K562 (cell line): Measurements from ENCODE around the gene CREB5.

Experiments used
- CREB1 ChIP-seq, 2 experiments: sonication (generic) in 1 of 2; formaldehyde crosslinking in 1 of 2; IDR thresholded peaks; 2 replicates each; pipeline versions ENCODE4 v1.6.1 to v1.8.0; 2012 to 2022; ENCODE audit warnings: inconsistent platforms in 1 of 2, mild to moderate bottlenecking in 1 of 2, missing genetic modification reagents in 1 of 2, moderate library complexity in 1 of 2
- CTCF ChIP-seq, 3 experiments: IDR thresholded peaks in 2 of 3; conservative IDR thresholded peaks in 1 of 3; 2 replicates each; pipeline ENCODE4 v1.5.1; 2011 to 2012; ENCODE audit warnings: low read length in 3 of 3, mild to moderate bottlenecking in 3 of 3, control low read depth in 2 of 3, improper control_type of control experiment in 1 of 3, inconsistent platforms in 1 of 3, low read depth in 1 of 3, mixed read lengths in 1 of 3, moderate library complexity in 1 of 3; ENCODE audit not compliant: insufficient read depth in 2 of 3
- DACH1 ChIP-seq: fragments of 450-650 bp; IDR thresholded peaks from 2 replicates; pipeline ENCODE4 v1.6.1; 2018; ENCODE audit not compliant: partially characterized antibody
- ETS1 ChIP-seq: conservative IDR thresholded peaks from 2 replicates; pipeline ENCODE4 v1.6.1; 2011; ENCODE audit warnings: low read depth, mild to moderate bottlenecking, low read length; ENCODE audit not compliant: control insufficient read depth
- HCFC1 ChIP-seq: IDR thresholded peaks from 2 replicates; pipeline ENCODE4 v1.6.1; 2012; ENCODE audit warnings: low read depth, low read length, improper control_type of control experiment
- IRF1 ChIP-seq: sonication (generic); formaldehyde crosslinking; IDR thresholded peaks from 2 replicates; pipeline ENCODE4 v1.8.0; 2022; ENCODE audit warnings: missing genetic modification reagents, mild to moderate bottlenecking, borderline replicate concordance
- MNT ChIP-seq, 2 experiments: fragments of 450-650 bp; conservative IDR thresholded peaks; 2 replicates each; pipeline ENCODE4 v1.6.1; 2017; ENCODE audit warnings: mild to moderate bottlenecking in 2 of 2, moderate library complexity in 2 of 2
- NBN ChIP-seq: fragments of 450-650 bp; IDR thresholded peaks from 2 replicates; pipeline ENCODE4 v1.6.1; 2016; ENCODE audit warnings: low read depth, mild to moderate bottlenecking
- POLR2A ChIP-seq: fragments of 450-650 bp; conservative IDR thresholded peaks from 2 replicates; pipeline ENCODE4 v1.6.1; 2016
- POLR2AphosphoS5 ChIP-seq: IDR thresholded peaks from 2 replicates; pipeline ENCODE4 v1.6.1; 2011; ENCODE audit warnings: mild to moderate bottlenecking, low read depth, low read length, moderate library complexity; ENCODE audit not compliant: control insufficient read depth, insufficient read depth
- ZBTB8A ChIP-seq: fragments of 450-650 bp; IDR thresholded peaks from 2 replicates; pipeline ENCODE4 v1.6.1; 2018; ENCODE audit warnings: mild to moderate bottlenecking, moderate library complexity; ENCODE audit not compliant: partially characterized antibody
- ZHX1 ChIP-seq: fragments of 150-350 bp; conservative IDR thresholded peaks from 2 replicates; pipeline ENCODE4 v1.6.1; 2014; ENCODE audit warnings: low read length
- ZNF512 ChIP-seq: IDR thresholded peaks from 2 replicates; pipeline ENCODE4 v1.6.1; 2016; ENCODE audit warnings: missing genetic modification characterization, missing compliant biosample characterization
- ZNF780A ChIP-seq: fragments of 250-450 bp; sonication (Bioruptor Pico); IDR thresholded peaks from 2 replicates; pipeline ENCODE4 v1.5.0; 2021; ENCODE audit warnings: mild to moderate bottlenecking

GRCh38 chr7:28474282-28474638 is 61.9 kb downstream of the CREB5 start:
- no peak for TF ChIP-seq ZNF780A (CRISPR knock-in tag)
- TF ChIP-seq POLR2AphosphoS5: no peak
- no peak for TF ChIP-seq ZNF512 (tag)
- TF ChIP-seq NBN: no peak
- TF ChIP-seq HCFC1: no peak
- no peak for TF ChIP-seq IRF1 (CRISPR knock-in tag)
- no peak for TF ChIP-seq ETS1
- no peak for TF ChIP-seq CTCF (IDR thresholded peaks at IDR 0.05 in 2 of 3, conservative IDR thresholded peaks at IDR 0.05 in 1 of 3; ENCODE audit: insufficient read depth in 2 of 3, low read depth in 1 of 3, low read length in 3 of 3)
- no peak for TF ChIP-seq CREB1 (IDR thresholded peaks at IDR 0.05)
- TF ChIP-seq CREB1 (CRISPR knock-in tag; IDR thresholded peaks at IDR 0.05): no peak
- TF ChIP-seq MNT (conservative IDR thresholded peaks at IDR 0.05): no peak
- TF ChIP-seq POLR2A: no peak
- TF ChIP-seq ZBTB8A: no peak
- no peak for TF ChIP-seq ZHX1
- no peak for TF ChIP-seq DACH1
